B cell (primary cell): ENCODE results near the gene PLEKHG4B. TPM values are rescaled to one million over a fixed set of nuclear protein-coding genes. Genes with fewer than 3 reads are reported as not detected.
"Not testable (repeated sequence)": the region's sequence is repeated elsewhere in the genome, so short reads cannot be mapped to it uniquely, and the experiment has no call there.

Source experiments
- ATAC-seq: fragments of 200-7000 bp; cut with Tn5 transposase; one replicate; pipeline ENCODE4 v1.10.0; 2021; ENCODE audit warnings: low read depth, mild to moderate bottlenecking, moderate number of reproducible peaks, moderate library complexity
- CTCF ChIA-PET: fragments of 350-600 bp; sonication (Branson Sonifier 250); formaldehyde crosslinking; loops from one replicate; lab custom pipeline; 2021; ENCODE audit warnings: antibody characterized with exemption, inconsistent platforms; lab: Charles Lee
- POLR2A ChIA-PET: fragments of 350-600 bp; sonication (Branson Sonifier 250); formaldehyde crosslinking; loops from one replicate; lab custom pipeline; 2021; ENCODE audit warnings: antibody characterized with exemption; lab: Charles Lee
- DNase-seq: peaks from one replicate; pipeline ENCODE4 v3.0.0; 2013
- H2AFZ ChIP-seq: 2 replicates; pipeline ENCODE4 v1.6.1; 2012; ENCODE audit warnings: mild to moderate bottlenecking, low read depth, low read length; ENCODE audit not compliant: insufficient read depth, poor library complexity, severe bottlenecking
- H3K27ac ChIP-seq, 2 donors: 1 replicate in 1 of 2; 2 replicates in 1 of 2; pipeline ENCODE4 v1.5.1; 2012 to 2013; ENCODE audit warnings: low read length in 2 of 2, mild to moderate bottlenecking in 2 of 2, moderate library complexity in 1 of 2
- H3K27me3 ChIP-seq, 4 experiments: fragments of 200-600 bp in 1 of 4; sonication (generic) in 1 of 4; replicated peaks in 1 of 4; 1 replicate in 2 of 4; 2 replicates in 2 of 4; pipeline versions ENCODE4 v1.6.1 to v1.7.0; 2013 to 2016; ENCODE audit warnings: low read length in 3 of 4, mild to moderate bottlenecking in 2 of 4, mixed read lengths in 1 of 4, moderate library complexity in 1 of 4; ENCODE audit not compliant: insufficient read depth in 4 of 4, control insufficient read depth in 3 of 4; ENCODE audit errors: control extremely low read depth in 1 of 4
- H3K36me3 ChIP-seq, 2 experiments: replicated peaks in 1 of 2; 1 replicate in 1 of 2; 2 replicates in 1 of 2; pipeline versions ENCODE4 v1.6.1 to v1.7.1; 2013; ENCODE audit warnings: low read length in 1 of 2; ENCODE audit not compliant: insufficient read depth in 2 of 2, control insufficient read depth in 1 of 2; ENCODE audit errors: control extremely low read depth in 1 of 2, extremely low read depth in 1 of 2
- H3K4me1 ChIP-seq, 2 donors: fragments of 200-600 bp in 1 of 2; sonication (generic) in 1 of 2; 1 replicate in 1 of 2; 2 replicates in 1 of 2; pipeline versions ENCODE4 v1.5.1 to v1.6.1; 2013 to 2017; ENCODE audit warnings: low read length in 2 of 2; ENCODE audit not compliant: control insufficient read depth in 2 of 2, insufficient read depth in 2 of 2
- H3K4me2 ChIP-seq: replicated peaks from 2 replicates; pipeline ENCODE3; 2012; ENCODE audit warnings: mild to moderate bottlenecking, low read depth, low read length; ENCODE audit not compliant: poor library complexity, severe bottlenecking
- H3K4me3 ChIP-seq, 5 experiments: fragments of 200-600 bp in 1 of 5; sonication (generic) in 1 of 5; 1 replicate in 3 of 5; 2 replicates in 2 of 5; pipeline versions ENCODE4 v1.5.1 to v1.7.0; 2011 to 2016; ENCODE audit warnings: low read length in 4 of 5, mild to moderate bottlenecking in 4 of 5, low read depth in 2 of 5, control low read depth in 1 of 5, moderate library complexity in 1 of 5; ENCODE audit not compliant: insufficient read depth in 1 of 5; ENCODE audit errors: control extremely low read depth in 1 of 5, extremely low read depth in 1 of 5
- H3K79me2 ChIP-seq: fragments of 200-600 bp; sonication (generic); one replicate; pipeline ENCODE4 v1.6.0; 2016; ENCODE audit warnings: low read length; ENCODE audit not compliant: control insufficient read depth, insufficient read depth
- H3K9ac ChIP-seq: fragments of 200-600 bp; sonication (generic); 2 replicates; pipeline ENCODE4 v1.6.1; 2017; ENCODE audit warnings: mild to moderate bottlenecking, low read length, moderate library complexity
- H3K9me3 ChIP-seq, 3 donors: one replicate each; pipeline versions ENCODE4 v1.6.1 to v1.7.1; 2013; ENCODE audit warnings: low read length in 2 of 3; ENCODE audit not compliant: control insufficient read depth in 2 of 3, insufficient read depth in 1 of 3; ENCODE audit errors: control extremely low read depth in 1 of 3
- H4K20me1 ChIP-seq: 2 replicates; pipeline ENCODE4 v1.6.0; 2012; ENCODE audit warnings: mild to moderate bottlenecking, low read length; ENCODE audit not compliant: insufficient read depth, control insufficient read depth, poor library complexity, severe bottlenecking
- H3K27ac Mint-ChIP-seq: one replicate; pipeline ENCODE4 v1.8.0; 2021; ENCODE audit warnings: mixed read lengths
- H3K27me3 Mint-ChIP-seq: one replicate; pipeline ENCODE4 v1.8.0; 2021; ENCODE audit warnings: mixed read lengths
- H3K4me1 Mint-ChIP-seq: one replicate; pipeline ENCODE4 v1.8.0; 2021; ENCODE audit warnings: mixed read lengths
- H3K4me3 Mint-ChIP-seq: one replicate; pipeline ENCODE4 v1.8.0; 2021; ENCODE audit warnings: mixed read lengths
- H3K9me3 Mint-ChIP-seq: one replicate; pipeline ENCODE4 v1.8.0; 2022; ENCODE audit warnings: mixed read lengths; ENCODE audit not compliant: insufficient read depth
- CTCF ChIP-seq: fragments of 200-600 bp; IDR thresholded peaks from one replicate; pipeline ENCODE4 v1.8.0; 2022; ENCODE audit warnings: antibody characterized with exemption, mild to moderate bottlenecking
- EZH2 ChIP-seq: IDR thresholded peaks from 2 replicates; pipeline ENCODE4 v1.6.1; 2012; ENCODE audit warnings: borderline replicate concordance, low read depth, mild to moderate bottlenecking, moderate library complexity, low read length; ENCODE audit not compliant: insufficient read depth, poor library complexity, severe bottlenecking
- WGBS: methylation state at CpG from one replicate; pipeline ENCODE4 v1.1.5; 2013; ENCODE audit warnings: missing lambda C conversion rate; ENCODE audit not compliant: insufficient coverage; 5-methylcytosine and 5-hydroxymethylcytosine counted together
- intact Hi-C: fragments of 100-400 bp; cut with micrococcal nuclease; formaldehyde crosslinking; loops from one replicate; pipeline ENCODE4 v1.10.0; 2022
- polyA plus RNA-seq: library from polyadenylated mRNA; depleted of rRNA; stranded (reverse); fragments of >200 nt; gene quantifications from 2 replicates; pipeline ENCODE4 v1.2.3, GENCODE V29; 2012
- total RNA-seq, 2 donors: library from RNA; stranded (reverse); fragments of 120-200 nt in 1 of 2; gene quantifications; 1 replicate in 1 of 2; 2 replicates in 1 of 2; pipeline versions ENCODE4 v1.2.3 to v1.2.4, GENCODE V29; 2013 to 2022

Gene PLEKHG4B
- total and polyA plus RNA-seq, 2 donors (not counting 1 experiment from before 2014, with no cell fraction given) = not detected

GRCh38 chr5:213803-214395 lies 121.9 kb downstream of the PLEKHG4B start:
- Histone ChIP-seq H3K4me1 (peaks cover 0 to 19% of the 10 kb centered on the region in 2 donors), H3K27me3 (no peaks in the 10 kb centered on the region), H3K27ac (no peak overlapping the region), H3K79me2 (peaks cover 49% of the 10 kb centered on the region), H3K36me3 (peaks cover 0 to 3% of the 10 kb centered on the region in 2 experiments), H3K4me2 (no peak overlapping the region), H3K4me3 (no peak overlapping the region), H2AFZ (no peak overlapping the region), H4K20me1 (peaks cover 24% of the 10 kb centered on the region), H3K9ac (no peak overlapping the region), H3K9me3 (no peaks in the 10 kb centered on the region)
- ChIA-PET POLR2A (no interaction called here), CTCF (interaction anchor here (0.6 to 1.0 kb wide), 2 partner anchors 22 to 26 kb away, joined by 3 to 4 read pairs; no protein-coding TSS in a partner anchor)
- H3K4me3 Mint-ChIP-seq = peak overlapping the region; percentile 48
- intact Hi-C loops = no loop called here
- H3K9me3 Mint-ChIP-seq = no peaks in the 10 kb centered on the region
- no peaks in the 10 kb centered on the region for H3K27me3 Mint-ChIP-seq
- TF ChIP-seq CTCF = no peak
- TF ChIP-seq EZH2 = no peak
- peaks cover 41% of the 10 kb centered on the region for H3K4me1 Mint-ChIP-seq
- ATAC-seq (no peak), DNase-seq (no peak)
- WGBS = 69% methylated on average over 7 of the region's 12 CpGs
- H3K27ac Mint-ChIP-seq = no peak overlapping the region

- H3K27me3 ChIP-seq, H3K4me3 ChIP-seq, ATAC-seq, H3K4me2 ChIP-seq, CTCF ChIA-PET, DNase-seq, H3K27me3 Mint-ChIP-seq, H3K36me3 ChIP-seq, H3K9me3 Mint-ChIP-seq, H3K27ac ChIP-seq, POLR2A ChIA-PET, intact Hi-C loops, H3K9me3 ChIP-seq, H3K9ac ChIP-seq, H2AFZ ChIP-seq: not testable (repeated sequence)
- Mint-ChIP-seq H3K27ac (peak overlapping the region; percentile 60), H3K4me1 (peaks cover 46% of the 10 kb centered on the region), H3K4me3 (peak overlapping the region; percentile 44)
- peaks cover 2 to 19% of the 10 kb centered on the region in 2 donors for H3K4me1 ChIP-seq
- peaks cover 52% of the 10 kb centered on the region for H3K79me2 ChIP-seq
- WGBS = no CpG with 5 or more reads among the region's 2 CpGs
- peaks cover 15% of the 10 kb centered on the region for H4K20me1 ChIP-seq
Measured at GRCh38 chr5:215256-215655, 123.3 kb downstream of the PLEKHG4B start.

- H3K27me3 Mint-ChIP-seq, H3K4me3 ChIP-seq, ATAC-seq, H2AFZ ChIP-seq, H3K9me3 Mint-ChIP-seq, intact Hi-C loops, H3K27ac Mint-ChIP-seq, H3K36me3 ChIP-seq, POLR2A ChIA-PET, H3K9ac ChIP-seq, H3K27ac ChIP-seq, CTCF ChIA-PET, H3K9me3 ChIP-seq, DNase-seq, H3K27me3 ChIP-seq, H3K4me2 ChIP-seq: not testable (repeated sequence)
- no CpG with 5 or more reads among the region's 10 CpGs for WGBS
- H3K4me1 ChIP-seq = peaks cover 6 to 23% of the 10 kb centered on the region in 2 donors
- H3K79me2 ChIP-seq = peaks cover 58% of the 10 kb centered on the region
- Mint-ChIP-seq H3K4me3 (peak overlapping the region; percentile 43), H3K4me1 (peaks cover 50% of the 10 kb centered on the region)
- peaks cover 16% of the 10 kb centered on the region for H4K20me1 ChIP-seq
Measured at GRCh38 chr5:216076-216475, 124.1 kb downstream of the PLEKHG4B start.
